Measurements from ENCODE around the gene FAM81B.
A peak's percentile ranks its signal among the peaks of the same experiment; 100 is the strongest.

The FAM81B gene

GRCh38 chr5:95439801-95440493, 48.8 kb downstream of the FAM81B start:
- DNase-seq (ENCODE audit: low read depth) = no peak
- in situ Hi-C loops (cut with HindIII; ENCODE audit: low sequenced_read_pairs) = no loop called here
- TF ChIP-seq CTCF (IDR thresholded peaks at IDR 0.05; ENCODE audit: low read depth, low read length, missing control alignments) = no peak
- H3K4me3 ChIP-seq (ENCODE audit: low read depth, low read length) = no peak overlapping the region

GRCh38 chr5:95440825-95441224, 49.7 kb downstream of the FAM81B start:
- in situ Hi-C loops (cut with HindIII; ENCODE audit: low sequenced_read_pairs) = no loop called here
- no peak for DNase-seq (ENCODE audit: low read depth)
- no peak overlapping the region for H3K4me3 ChIP-seq (ENCODE audit: low read depth, low read length)
- TF ChIP-seq CTCF (IDR thresholded peaks at IDR 0.05; ENCODE audit: low read depth, low read length, missing control alignments) = no peak

GRCh38 chr5:95441636-95442035, 50.5 kb downstream of the FAM81B start:
- H3K4me3 ChIP-seq (ENCODE audit: low read depth, low read length) = no peak overlapping the region
- no peak for DNase-seq (ENCODE audit: low read depth)
- TF ChIP-seq CTCF (IDR thresholded peaks at IDR 0.05; ENCODE audit: low read depth, low read length, missing control alignments) = no peak
- in situ Hi-C loops (cut with HindIII; ENCODE audit: low sequenced_read_pairs) = no loop called here

GRCh38 chr5:95445442-95445841, 54.3 kb downstream of the FAM81B start:
- H3K4me3 ChIP-seq (ENCODE audit: low read depth, low read length) = no peak overlapping the region
- in situ Hi-C loops (cut with HindIII; ENCODE audit: low sequenced_read_pairs) = no loop called here
- no peak for TF ChIP-seq CTCF (IDR thresholded peaks at IDR 0.05; ENCODE audit: low read depth, low read length, missing control alignments)
- no peak for DNase-seq (ENCODE audit: low read depth)

GRCh38 chr5:95445995-95446394, 54.8 kb downstream of the FAM81B start:
- in situ Hi-C loops (cut with HindIII; ENCODE audit: low sequenced_read_pairs) = no loop called here
- DNase-seq (ENCODE audit: low read depth) = peak; percentile 28
- TF ChIP-seq CTCF (IDR thresholded peaks at IDR 0.05; ENCODE audit: low read depth, low read length, missing control alignments) = no peak
- no peak overlapping the region for H3K4me3 ChIP-seq (ENCODE audit: low read depth, low read length)

GRCh38 chr5:95446560-95447221, 55.5 kb downstream of the FAM81B start:
- DNase-seq (ENCODE audit: low read depth) = peak; percentile 4
- TF ChIP-seq CTCF (IDR thresholded peaks at IDR 0.05; ENCODE audit: low read depth, low read length, missing control alignments) = no peak
- in situ Hi-C loops (cut with HindIII; ENCODE audit: low sequenced_read_pairs) = no loop called here
- no peak overlapping the region for H3K4me3 ChIP-seq (ENCODE audit: low read depth, low read length)
